DOHH2 (cell line): ENCODE results near the gene LPAR1.

Experiments used
- CTCF ChIP-seq: fragments of 200-600 bp; sonication (generic); IDR thresholded peaks from one replicate; pipeline ENCODE4 v1.5.1; 2014; ENCODE audit warnings: antibody characterized with exemption, mild to moderate bottlenecking, low read depth, low read length; ENCODE audit not compliant: poor library complexity, severe bottlenecking
- EZH2phosphoT487 ChIP-seq: fragments of 200-600 bp; sonication (generic); IDR thresholded peaks from 2 replicates; pipeline ENCODE4 v1.6.1; 2017; ENCODE audit warnings: borderline replicate concordance, mild to moderate bottlenecking, antibody characterized with exemption, low read length, moderate library complexity, mixed read lengths

GRCh38 chr9:111074395-111074794 lies 36.1 kb upstream of the LPAR1 start:
- TF ChIP-seq EZH2phosphoT487 (no peak), CTCF (no peak)
